Activated CD4-positive, alpha-beta T cell treated with anti-CD3 and anti-CD28 coated beads, Interleukin-2, amount 10 ng/mL, durations not matched to agents 7 days and 5 days (primary cell): ENCODE data around the gene HDAC11. TPM values are rescaled to one million over a fixed set of nuclear protein-coding genes. Genes with fewer than 3 reads are reported as not detected.

Experiments
- CTCF ChIA-PET: fragments of 350-600 bp; sonication (Branson Sonifier 250); formaldehyde crosslinking; loops from one replicate; lab custom pipeline; 2021; ENCODE audit warnings: antibody characterized with exemption; lab: Charles Lee
- POLR2A ChIA-PET: fragments of 350-600 bp; sonication (Branson Sonifier 250); formaldehyde crosslinking; loops from one replicate; lab custom pipeline; 2021; ENCODE audit warnings: antibody characterized with exemption; lab: Charles Lee
- DNase-seq: peaks from one replicate; pipeline ENCODE4 v3.0.0-alpha.2; 2020
- H3K27ac Mint-ChIP-seq: one replicate; pipeline ENCODE4 v1.8.0; 2021; ENCODE audit warnings: mild to moderate bottlenecking, moderate library complexity, mixed read lengths
- H3K27me3 Mint-ChIP-seq: one replicate; pipeline ENCODE4 v1.8.0; 2021; ENCODE audit warnings: mixed read lengths
- H3K36me3 Mint-ChIP-seq: one replicate; pipeline ENCODE4 v1.8.0; 2021; ENCODE audit warnings: low read depth, mixed read lengths
- H3K4me1 Mint-ChIP-seq: one replicate; pipeline ENCODE4 v1.8.0; 2021; ENCODE audit warnings: mixed read lengths
- H3K4me3 Mint-ChIP-seq: one replicate; pipeline ENCODE4 v1.8.0; 2021; ENCODE audit warnings: mild to moderate bottlenecking, moderate library complexity, mixed read lengths
- H3K9me3 Mint-ChIP-seq: one replicate; pipeline ENCODE4 v1.8.0; 2021; ENCODE audit warnings: mixed read lengths
- total RNA-seq, 2 experiments: library from RNA; stranded (reverse); gene quantifications; one replicate each; pipeline ENCODE4 v1.2.3, GENCODE V29; 2021

HDAC11 gene
- total RNA-seq, 2 experiments from 2014 or later: 1.6 to 2.3 TPM

GRCh38 chr3:13459605-13460340 lies 20.3 kb upstream of the HDAC11 start:
- peaks cover 3% of the 10 kb centered on the region for H3K4me1 Mint-ChIP-seq
- CTCF ChIA-PET: interaction anchor here (1.1 kb wide), 1 partner anchor 368 kb away, joined by 3 read pairs; no protein-coding TSS in a partner anchor
- POLR2A ChIA-PET: no interaction called here

GRCh38 chr3:13460341-13460736 lies 19.8 kb upstream of the HDAC11 start:
- no peak for DNase-seq
- no peaks in the 10 kb centered on the region for H3K9me3 Mint-ChIP-seq
- POLR2A ChIA-PET: no interaction called here
- no peak overlapping the region for H3K4me3 Mint-ChIP-seq
- H3K4me1 Mint-ChIP-seq: peaks cover 3% of the 10 kb centered on the region
- CTCF ChIA-PET: interaction anchor here (1.1 kb wide), 1 partner anchor 368 kb away, joined by 3 read pairs; no protein-coding TSS in a partner anchor
- H3K36me3 Mint-ChIP-seq: no peaks in the 10 kb centered on the region
- H3K27me3 Mint-ChIP-seq: peaks cover 7% of the 10 kb centered on the region
- no peak overlapping the region for H3K27ac Mint-ChIP-seq

More at GRCh38 chr3:13459605-13460340, 20.3 kb upstream of the HDAC11 start:
- Mint-ChIP-seq H3K4me3 (no peak overlapping the region), H3K36me3 (no peaks in the 10 kb centered on the region), H3K27me3 (peaks cover 4% of the 10 kb centered on the region), H3K9me3 (no peaks in the 10 kb centered on the region), H3K27ac (no peak overlapping the region)
- no peak for DNase-seq

- H3K4me3 Mint-ChIP-seq: no peak overlapping the region
- no peak overlapping the region for H3K27ac Mint-ChIP-seq
- H3K36me3 Mint-ChIP-seq: no peaks in the 10 kb centered on the region
- H3K4me1 Mint-ChIP-seq: peaks cover 3% of the 10 kb centered on the region
- H3K27me3 Mint-ChIP-seq: peaks cover 7% of the 10 kb centered on the region
- DNase-seq: peak; percentile 80
- ChIA-PET CTCF (interaction anchor here (0.5 to 3.5 kb wide), 5 partner anchors 9 to 370 kb away, joined by 3 to 15 read pairs (median 3); no protein-coding TSS in a partner anchor), POLR2A (no interaction called here)
- H3K9me3 Mint-ChIP-seq: no peaks in the 10 kb centered on the region
Observed at GRCh38 chr3:13461169-13462124, 18.7 kb upstream of the HDAC11 start.

- Mint-ChIP-seq H3K4me1 (peaks cover 3% of the 10 kb centered on the region), H3K36me3 (no peaks in the 10 kb centered on the region), H3K27ac (no peak overlapping the region), H3K9me3 (no peaks in the 10 kb centered on the region), H3K27me3 (peaks cover 7% of the 10 kb centered on the region), H3K4me3 (no peak overlapping the region)
- no peak for DNase-seq
- ChIA-PET CTCF (interaction anchor here (0.5 to 3.5 kb wide), 4 partner anchors 10 to 153 kb away, joined by 3 to 15 read pairs (median 3); no protein-coding TSS in a partner anchor), POLR2A (no interaction called here)
Observed at GRCh38 chr3:13462125-13462629, 17.9 kb upstream of the HDAC11 start.

- Mint-ChIP-seq H3K4me1 (peaks cover 3% of the 10 kb centered on the region), H3K27ac (no peak overlapping the region), H3K36me3 (no peaks in the 10 kb centered on the region), H3K9me3 (no peaks in the 10 kb centered on the region), H3K4me3 (no peak overlapping the region), H3K27me3 (peaks cover 5% of the 10 kb centered on the region)
- no peak for DNase-seq
- ChIA-PET CTCF (interaction anchor here (1.1 to 3.5 kb wide), 3 partner anchors 10 to 371 kb away, joined by 3 to 15 read pairs (median 4); no protein-coding TSS in a partner anchor), POLR2A (no interaction called here)
Observed at GRCh38 chr3:13462822-13463221, 17.3 kb upstream of the HDAC11 start.

GRCh38 chr3:13463618-13464400 lies 16.3 kb upstream of the HDAC11 start:
- ChIA-PET POLR2A (no interaction called here), CTCF (interaction anchor here (0.6 to 3.5 kb wide), 6 partner anchors 11 to 1489 kb away, joined by 3 to 15 read pairs (median 3); no protein-coding TSS in a partner anchor)
- Mint-ChIP-seq H3K27me3 (peaks cover 7% of the 10 kb centered on the region), H3K4me1 (peaks cover 3% of the 10 kb centered on the region), H3K36me3 (no peaks in the 10 kb centered on the region), H3K27ac (no peak overlapping the region), H3K4me3 (no peak overlapping the region), H3K9me3 (no peaks in the 10 kb centered on the region)
- no peak for DNase-seq

- H3K27me3 Mint-ChIP-seq: peaks cover 9% of the 10 kb centered on the region
- peaks cover 3% of the 10 kb centered on the region for H3K4me1 Mint-ChIP-seq
- no peaks in the 10 kb centered on the region for H3K36me3 Mint-ChIP-seq
- no peak overlapping the region for H3K4me3 Mint-ChIP-seq
- ChIA-PET CTCF (no interaction called here), POLR2A (no interaction called here)
- H3K9me3 Mint-ChIP-seq: no peaks in the 10 kb centered on the region
- H3K27ac Mint-ChIP-seq: no peak overlapping the region
- DNase-seq: no peak
Observed at GRCh38 chr3:13465236-13465873, 14.8 kb upstream of the HDAC11 start.

GRCh38 chr3:13466781-13467180 lies 13.3 kb upstream of the HDAC11 start:
- ChIA-PET POLR2A (no interaction called here), CTCF (interaction anchor here (1.2 kb wide), 1 partner anchor 10 kb away, joined by 5 read pairs; no protein-coding TSS in a partner anchor)
- Mint-ChIP-seq H3K27ac (no peak overlapping the region), H3K9me3 (no peaks in the 10 kb centered on the region), H3K27me3 (peaks cover 9% of the 10 kb centered on the region), H3K4me3 (no peak overlapping the region), H3K36me3 (no peaks in the 10 kb centered on the region), H3K4me1 (no peaks in the 10 kb centered on the region)
- no peak for DNase-seq

GRCh38 chr3:13470894-13471574 lies 9.1 kb upstream of the HDAC11 start:
- ChIA-PET POLR2A (interaction anchor here (0.6 kb wide), 1 partner anchor 56 kb away, joined by 3 read pairs; no protein-coding TSS in a partner anchor), CTCF (interaction anchor here (1.2 kb wide), 1 partner anchor 16 kb away, joined by 5 read pairs; no protein-coding TSS in a partner anchor)
- H3K27ac Mint-ChIP-seq: no peak overlapping the region
- peaks cover 9% of the 10 kb centered on the region for H3K27me3 Mint-ChIP-seq
- H3K9me3 Mint-ChIP-seq: no peaks in the 10 kb centered on the region
- no peak overlapping the region for H3K4me3 Mint-ChIP-seq
- DNase-seq: no peak
- no peaks in the 10 kb centered on the region for H3K36me3 Mint-ChIP-seq
- no peaks in the 10 kb centered on the region for H3K4me1 Mint-ChIP-seq

- ChIA-PET POLR2A (interaction anchor here (0.8 kb wide), 1 partner anchor 381 kb away, joined by 3 read pairs; no protein-coding TSS in a partner anchor), CTCF (no interaction called here)
- no peaks in the 10 kb centered on the region for H3K9me3 Mint-ChIP-seq
- DNase-seq: no peak
- peaks cover 9% of the 10 kb centered on the region for H3K27me3 Mint-ChIP-seq
- no peaks in the 10 kb centered on the region for H3K4me1 Mint-ChIP-seq
- no peak overlapping the region for H3K4me3 Mint-ChIP-seq
- H3K36me3 Mint-ChIP-seq: no peaks in the 10 kb centered on the region
- no peak overlapping the region for H3K27ac Mint-ChIP-seq
Observed at GRCh38 chr3:13472286-13472685, 7.8 kb upstream of the HDAC11 start.

- H3K36me3 Mint-ChIP-seq: no peaks in the 10 kb centered on the region
- no peaks in the 10 kb centered on the region for H3K4me1 Mint-ChIP-seq
- no peak overlapping the region for H3K4me3 Mint-ChIP-seq
- no peak for DNase-seq
- ChIA-PET CTCF (no interaction called here), POLR2A (no interaction called here)
- H3K27ac Mint-ChIP-seq: no peak overlapping the region
- H3K27me3 Mint-ChIP-seq: peaks cover 7% of the 10 kb centered on the region
- no peaks in the 10 kb centered on the region for H3K9me3 Mint-ChIP-seq
Observed at GRCh38 chr3:13473020-13473419, 7.1 kb upstream of the HDAC11 start.
